Heart right ventricle (tissue), 16 donors: ENCODE measurements around the gene UBE2D2. TPM values are rescaled to one million over a fixed set of nuclear protein-coding genes. Genes with fewer than 3 reads are reported as not detected.
"Not testable (repeated sequence)": the region's sequence is repeated elsewhere in the genome, so short reads cannot be mapped to it uniquely, and the experiment has no call there.

ENCODE experiments used
- ATAC-seq, 8 donors: fragments of 200-7000 bp; cut with Tn5 transposase; one replicate each; pipeline ENCODE4 v1.9.1; 2020; ENCODE audit warnings: mild to moderate bottlenecking in 8 of 8, moderate library complexity in 8 of 8, moderate number of reproducible peaks in 1 of 8
- DNase-seq, 2 donors: peaks; one replicate each; pipeline ENCODE4 v3.0.0-alpha.2; 2020
- H3K27ac ChIP-seq, 10 donors: fragments of 200-600 bp; sonication (generic) in 2 of 10; one replicate each; pipeline versions ENCODE4 v1.5.0 to v1.8.0; 2020 to 2022; ENCODE audit warnings: mild to moderate bottlenecking in 3 of 10
- H3K27me3 ChIP-seq, 7 donors: fragments of 200-600 bp; one replicate each; pipeline ENCODE4 v1.8.0; 2021 to 2022; ENCODE audit warnings: mild to moderate bottlenecking in 2 of 7
- H3K36me3 ChIP-seq, 9 donors: fragments of 200-600 bp; sonication (generic) in 1 of 9; one replicate each; pipeline versions ENCODE4 v1.5.0 to v1.8.0; 2020 to 2022; ENCODE audit warnings: mild to moderate bottlenecking in 2 of 9
- H3K4me1 ChIP-seq, 9 donors: fragments of 200-600 bp; sonication (generic) in 1 of 9; one replicate each; pipeline versions ENCODE4 v1.5.0 to v1.8.0; 2020 to 2022; ENCODE audit warnings: mild to moderate bottlenecking in 4 of 9
- H3K4me3 ChIP-seq, 10 donors: fragments of 200-600 bp; sonication (generic) in 2 of 10; one replicate each; pipeline versions ENCODE4 v1.5.0 to v1.8.0; 2020 to 2022; ENCODE audit warnings: mild to moderate bottlenecking in 7 of 10, moderate library complexity in 2 of 10
- H3K9me3 ChIP-seq, 11 donors: fragments of 200-600 bp in 10 of 11; sonication (generic) in 2 of 11; one replicate each; pipeline versions ENCODE4 v1.5.0 to v1.8.0; 2013 to 2022; ENCODE audit warnings: mild to moderate bottlenecking in 2 of 11, control low read depth in 1 of 11, moderate library complexity in 1 of 11
- CTCF ChIP-seq, 9 donors: fragments of 200-600 bp; sonication (generic) in 2 of 9; IDR thresholded peaks; one replicate each; pipeline versions ENCODE4 v1.5.0 to v1.8.0; 2021 to 2022; ENCODE audit warnings: antibody characterized with exemption in 9 of 9, mild to moderate bottlenecking in 5 of 9, moderate library complexity in 1 of 9
- WGBS, 2 donors: extraction: QIAGEN DNeasy Blood & Tissue Kit; methylation state at CpG; one replicate each; pipeline ENCODE4 v1.1.7; 2013; ENCODE audit warnings: inconsistent platforms in 1 of 2; 5-methylcytosine and 5-hydroxymethylcytosine counted together
- intact Hi-C, 10 donors: fragments of 100-400 bp; cut with DNase I; formaldehyde crosslinking; loops; one replicate each; pipeline versions ENCODE4 v1.11.1 to v1.14.2; 2022
- polyA plus RNA-seq, 2 donors: library from polyadenylated mRNA; stranded (reverse); fragments of 200-250 nt; gene quantifications; one replicate each; pipeline ENCODE4 v1.2.3, GENCODE V29; 2013
- total RNA-seq, 10 donors: library from RNA; stranded (reverse); fragmentation: NEBNext Ultra II Directional in 3 of 10; extraction: Animal tissue kit (Norgen Biotek cat#: 25700) in 3 of 10; gene quantifications; one replicate each; pipeline versions ENCODE4 v1.2.1 to v1.2.4, GENCODE V29; 2021 to 2023
- donor health status: Arrhythmogenic right ventricular cardiomyopathy.
- donor health status: ischemic (EF 13 %, LVEDD 7.1; RV severe dilation, severe dysfunction).
- donor health status: healthy with polysubstance abuse.
- donor health status: DM: no; HTN: yes; CAD: no.
- donor health status: DM: no; HTN: no; CAD: no.
- donor health status: ischemic (EF 25% LVEDD 6.9; RV normal size, moderate dysfunction).
- donor health status: ischemic (EF 25% LVEDD 5.7; RV mildly dilated, moderate dysfunction).
- donor health status: healthy.
- donor health status: DM: yes; HTN: yes; CAD: no.
- donor health status: Ischemic cardiomyopathy.
- donor health status: ischemic (EF 35%, LVEDD 5.7; RV mildly dilated, moderate dysfunction).
- donor health status: nonischemic (EF 11% LVEDD 7.7; RV severe dilation, severe dysfunction).
- donor health status: DM: yes; HTN: yes; CAD: no.
- donor health status: PGD.
- donor health status: ischemic (EF 29% LVEDD 5.4; RV normal size, mild dysfunction).
- donor health status: nonischemic (EF 23%, LVEDD 6.1; RV moderate dilation, normal function).

The UBE2D2 gene
- total and polyA plus RNA-seq, 12 donors, result 59.3 to 162 (median 139) TPM

- Histone ChIP-seq H3K27me3 (no peaks in the 10 kb centered on the region), H3K4me3 (no peak overlapping the region), H3K36me3 (no peaks in the 10 kb centered on the region), H3K9me3 (no peaks in the 10 kb centered on the region), H3K4me1 (peaks cover 0 to under 1% (median 0%) of the 10 kb centered on the region in 9 donors), H3K27ac (no peak overlapping the region)
- ATAC-seq (no peak), DNase-seq (no peak)
- 79 to 83% methylated on average over 10 of the region's 10 CpGs for WGBS, 2 donors
- intact Hi-C loops, result no loop called here
- no peak for TF ChIP-seq CTCF (IDR thresholded peaks at IDR 0.05)
Measured at GRCh38 chr5:139523635-139524445, 37.3 kb upstream of the UBE2D2 start.

- Histone ChIP-seq H3K4me1 (no peaks in the 10 kb centered on the region), H3K27ac (no peak overlapping the region), H3K27me3 (no peaks in the 10 kb centered on the region), H3K9me3 (no peaks in the 10 kb centered on the region), H3K4me3 (no peak overlapping the region), H3K36me3 (no peaks in the 10 kb centered on the region)
- no peak for TF ChIP-seq CTCF (IDR thresholded peaks at IDR 0.05)
- ATAC-seq (no peak), DNase-seq (no peak)
- WGBS, 2 donors, result 72 to 86% methylated on average over 4 of the region's 4 CpGs
- intact Hi-C loops, result no loop called here
Measured at GRCh38 chr5:139524446-139524845, 36.7 kb upstream of the UBE2D2 start.

- Histone ChIP-seq H3K4me1 (no peaks in the 10 kb centered on the region), H3K27me3 (no peaks in the 10 kb centered on the region), H3K36me3 (no peaks in the 10 kb centered on the region), H3K4me3 (no peak overlapping the region), H3K9me3 (no peaks in the 10 kb centered on the region), H3K27ac (no peak overlapping the region)
- no peak for DNase-seq
- intact Hi-C loops, result no loop called here
- no peak for ATAC-seq
- 66 to 76% methylated on average over 2 of the region's 2 CpGs for WGBS, 2 donors
- TF ChIP-seq CTCF (IDR thresholded peaks at IDR 0.05), result no peak
Measured at GRCh38 chr5:139524940-139525585, 36.1 kb upstream of the UBE2D2 start.

GRCh38 chr5:139525586-139526308 is 35.4 kb upstream of the UBE2D2 start:
- H3K36me3 ChIP-seq, ATAC-seq, H3K27me3 ChIP-seq, H3K27ac ChIP-seq, H3K4me1 ChIP-seq, intact Hi-C loops, DNase-seq, H3K4me3 ChIP-seq, H3K9me3 ChIP-seq: not testable (repeated sequence)
- 94 to 96% methylated on average over 12 of the region's 12 CpGs for WGBS, 2 donors

GRCh38 chr5:139526309-139527089 is 34.6 kb upstream of the UBE2D2 start:
- intact Hi-C loops, H3K4me1 ChIP-seq, H3K9me3 ChIP-seq, DNase-seq, H3K36me3 ChIP-seq, H3K27ac ChIP-seq, H3K4me3 ChIP-seq, ATAC-seq, H3K27me3 ChIP-seq: not testable (repeated sequence)
- 90 to 91% methylated on average over 22 of the region's 22 CpGs for WGBS, 2 donors

GRCh38 chr5:139527090-139527470 is 34.1 kb upstream of the UBE2D2 start:
- H3K36me3 ChIP-seq, DNase-seq, H3K4me3 ChIP-seq, H3K27me3 ChIP-seq, intact Hi-C loops, H3K27ac ChIP-seq, H3K4me1 ChIP-seq, ATAC-seq, H3K9me3 ChIP-seq: not testable (repeated sequence)
- WGBS, 2 donors, result 75 to 83% methylated on average over 2 of the region's 2 CpGs

- H3K27me3 ChIP-seq, H3K4me1 ChIP-seq, H3K27ac ChIP-seq, intact Hi-C loops, DNase-seq, H3K9me3 ChIP-seq, H3K36me3 ChIP-seq, ATAC-seq, H3K4me3 ChIP-seq: not testable (repeated sequence)
- WGBS, 2 donors, result 60 to 67% methylated on average over 7 of the region's 7 CpGs
Measured at GRCh38 chr5:139527896-139528467, 33.2 kb upstream of the UBE2D2 start.
